DOHH2 (cell line): ENCODE results near the gene PLAAT2.

Source experiments
- EZH2phosphoT487 ChIP-seq: fragments of 200-600 bp; sonication (generic); IDR thresholded peaks from 2 replicates; pipeline ENCODE4 v1.6.1; 2017; ENCODE audit warnings: borderline replicate concordance, mild to moderate bottlenecking, antibody characterized with exemption, low read length, moderate library complexity, mixed read lengths
- TF ChIP-seq, protein P1 (sequence below): fragments of 200-600 bp; sonication (generic); IDR thresholded peaks from one replicate; pipeline ENCODE4 v1.5.1; 2014; ENCODE audit warnings: antibody characterized with exemption, mild to moderate bottlenecking, low read depth, low read length; ENCODE audit not compliant: poor library complexity, severe bottlenecking

DNA sequence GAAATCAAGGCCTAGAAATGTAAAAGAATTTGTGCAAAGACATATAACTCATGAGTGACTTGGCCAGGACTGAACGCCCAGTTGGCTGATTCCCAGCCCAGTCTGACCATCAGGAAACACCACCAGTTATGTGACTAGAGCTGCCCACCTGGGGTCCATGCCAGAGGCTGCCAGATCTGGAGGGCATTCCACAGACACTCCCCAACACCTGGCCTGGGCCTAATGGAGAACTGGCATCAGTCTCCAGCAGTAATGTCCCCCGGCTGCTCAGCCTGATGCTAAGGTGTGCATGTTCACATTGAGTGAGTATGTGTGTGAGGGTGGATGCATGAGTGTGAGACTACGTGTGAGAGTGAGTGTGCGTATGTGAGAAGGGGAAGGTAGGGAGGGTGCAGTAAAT lies 35.4 kb upstream of the PLAAT2 start:
- TF ChIP-seq, protein P1, sequence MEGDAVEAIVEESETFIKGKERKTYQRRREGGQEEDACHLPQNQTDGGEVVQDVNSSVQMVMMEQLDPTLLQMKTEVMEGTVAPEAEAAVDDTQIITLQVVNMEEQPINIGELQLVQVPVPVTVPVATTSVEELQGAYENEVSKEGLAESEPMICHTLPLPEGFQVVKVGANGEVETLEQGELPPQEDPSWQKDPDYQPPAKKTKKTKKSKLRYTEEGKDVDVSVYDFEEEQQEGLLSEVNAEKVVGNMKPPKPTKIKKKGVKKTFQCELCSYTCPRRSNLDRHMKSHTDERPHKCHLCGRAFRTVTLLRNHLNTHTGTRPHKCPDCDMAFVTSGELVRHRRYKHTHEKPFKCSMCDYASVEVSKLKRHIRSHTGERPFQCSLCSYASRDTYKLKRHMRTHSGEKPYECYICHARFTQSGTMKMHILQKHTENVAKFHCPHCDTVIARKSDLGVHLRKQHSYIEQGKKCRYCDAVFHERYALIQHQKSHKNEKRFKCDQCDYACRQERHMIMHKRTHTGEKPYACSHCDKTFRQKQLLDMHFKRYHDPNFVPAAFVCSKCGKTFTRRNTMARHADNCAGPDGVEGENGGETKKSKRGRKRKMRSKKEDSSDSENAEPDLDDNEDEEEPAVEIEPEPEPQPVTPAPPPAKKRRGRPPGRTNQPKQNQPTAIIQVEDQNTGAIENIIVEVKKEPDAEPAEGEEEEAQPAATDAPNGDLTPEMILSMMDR, result no peak
- no peak for TF ChIP-seq EZH2phosphoT487
